GM21390 (cell line): Measurements from ENCODE around the gene TWNK.
A peak's percentile ranks its signal among the peaks of the same experiment; 100 is the strongest.

Source experiments
- ATAC-seq: cut with Tn5 transposase; IDR thresholded peaks from one replicate; pipeline ENCODE4 v1.9.1; 2021; ENCODE audit not compliant: unreplicated experiment

Gene TWNK

GRCh38 chr10:101010329-101010728 lies 23.0 kb downstream of the TWNK start:
- no peak for ATAC-seq

- no peak for ATAC-seq
These were observed 24.4 kb downstream of the TWNK start for GRCh38 chr10:101011517-101012423.

DNA sequence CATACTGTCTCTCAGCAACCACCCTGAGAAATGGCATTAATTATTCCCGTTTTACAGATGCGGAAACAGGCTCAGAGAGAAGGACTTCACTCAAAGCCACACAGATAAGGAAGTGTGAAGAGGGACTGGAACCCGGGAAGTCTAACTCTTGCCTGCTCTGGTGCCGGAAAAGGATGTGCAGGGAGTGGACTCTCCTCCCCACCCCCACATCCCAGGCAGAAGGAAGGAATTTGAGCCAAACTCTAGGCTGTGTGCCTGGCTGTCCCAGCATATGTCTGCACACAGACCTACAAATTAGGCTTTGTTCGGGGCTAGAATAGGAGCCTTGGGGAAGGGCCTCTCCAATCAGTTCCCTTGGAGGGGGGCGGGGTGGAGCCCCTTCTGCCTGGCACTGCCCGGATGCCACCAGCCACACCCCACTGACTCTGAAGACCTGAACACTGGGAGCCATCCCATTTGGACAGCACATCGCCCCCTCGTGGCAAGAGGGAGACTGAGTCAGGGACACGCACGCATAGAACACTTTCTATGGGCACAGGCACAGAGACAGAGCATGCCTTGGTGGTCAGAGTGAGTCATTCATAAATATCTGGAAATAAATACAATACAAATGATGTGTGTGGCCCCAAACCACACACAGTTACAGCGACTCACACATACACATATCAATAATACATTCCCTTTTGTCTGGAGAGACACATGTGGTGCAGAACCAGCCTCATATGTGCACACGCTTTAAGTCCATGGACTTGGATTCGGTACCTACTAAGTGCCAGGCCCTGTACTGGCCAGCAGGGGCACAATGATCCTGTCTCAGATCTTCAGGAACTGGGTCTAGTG lies 25.4 kb downstream of the TWNK start:
- ATAC-seq = peak; percentile 89

DNA sequence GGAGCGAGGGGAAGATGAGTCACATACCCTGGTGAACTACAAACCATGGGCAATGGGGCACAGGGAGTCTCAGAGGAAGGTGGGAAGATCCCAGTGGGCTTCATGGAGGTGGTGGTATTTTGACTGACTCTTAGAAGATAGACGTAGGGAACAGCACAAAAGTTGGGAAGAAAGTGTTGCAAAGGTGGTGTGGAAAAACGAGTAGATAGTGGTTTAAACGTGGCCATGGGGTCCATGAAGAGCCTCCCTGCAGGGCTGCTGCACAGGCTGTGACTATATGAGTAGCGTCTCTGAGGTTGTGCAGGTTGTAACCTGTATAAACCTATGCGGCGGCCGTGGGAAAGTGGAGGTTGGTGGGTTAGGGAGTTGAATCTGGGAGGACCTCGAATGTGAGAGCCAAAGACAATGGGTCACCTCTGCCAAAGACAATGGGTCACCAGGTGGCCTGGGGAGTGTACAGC lies 26.1 kb downstream of the TWNK start:
- no peak for ATAC-seq

GRCh38 chr10:101014230-101014884 lies 27.0 kb downstream of the TWNK start:
- no peak for ATAC-seq

DNA sequence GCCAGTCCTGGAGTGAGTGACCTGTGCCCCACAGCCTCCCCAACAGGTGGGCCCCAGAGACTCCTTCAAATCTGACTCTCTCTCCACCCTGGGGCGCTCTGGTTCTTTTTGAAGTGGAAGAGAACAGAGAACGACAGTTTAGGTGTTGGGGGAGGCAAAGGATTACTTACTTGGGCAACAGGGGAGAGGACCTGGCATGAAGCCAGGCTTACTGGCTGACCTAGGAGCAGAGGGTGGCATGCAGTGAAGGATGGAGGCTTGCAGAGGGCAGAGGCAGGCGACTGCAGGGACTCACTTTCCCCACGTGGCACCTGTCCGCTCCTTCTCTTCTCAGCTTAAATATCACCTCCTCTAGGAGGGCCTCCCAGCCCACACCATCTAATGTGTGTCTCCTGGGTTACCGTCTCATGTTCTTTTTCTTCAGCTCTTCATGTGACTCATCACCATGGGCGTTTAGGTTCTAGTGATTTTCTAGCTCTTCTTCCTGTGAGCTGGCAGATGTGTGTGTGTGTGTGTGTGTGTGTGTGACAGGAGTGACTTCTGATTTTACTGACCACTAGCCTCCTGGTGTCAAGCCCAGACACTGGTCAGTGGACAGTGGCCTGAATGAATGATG lies 27.7 kb downstream of the TWNK start:
- no peak for ATAC-seq

GRCh38 chr10:101015582-101015973 lies 28.2 kb downstream of the TWNK start:
- no peak for ATAC-seq

DNA sequence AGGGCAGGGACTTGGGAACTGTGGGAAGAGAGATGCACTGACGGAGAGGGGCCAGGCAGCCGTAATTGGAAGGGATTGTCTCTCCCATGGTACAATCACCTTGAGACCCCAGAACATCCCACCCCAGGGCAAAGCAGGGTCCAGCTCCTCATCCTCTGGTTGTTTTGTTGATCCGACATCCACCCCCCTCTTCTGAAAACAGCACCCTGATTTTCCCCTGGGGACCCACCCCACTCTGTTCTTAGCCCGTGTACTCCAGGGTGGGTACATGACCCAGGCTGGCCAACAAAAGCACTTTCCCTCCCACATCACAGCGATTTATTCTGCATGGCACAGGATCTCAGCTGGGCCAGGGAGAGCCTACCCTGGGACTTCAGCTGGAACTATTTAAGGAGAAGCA lies 29.5 kb downstream of the TWNK start:
- ATAC-seq = no peak

DNA sequence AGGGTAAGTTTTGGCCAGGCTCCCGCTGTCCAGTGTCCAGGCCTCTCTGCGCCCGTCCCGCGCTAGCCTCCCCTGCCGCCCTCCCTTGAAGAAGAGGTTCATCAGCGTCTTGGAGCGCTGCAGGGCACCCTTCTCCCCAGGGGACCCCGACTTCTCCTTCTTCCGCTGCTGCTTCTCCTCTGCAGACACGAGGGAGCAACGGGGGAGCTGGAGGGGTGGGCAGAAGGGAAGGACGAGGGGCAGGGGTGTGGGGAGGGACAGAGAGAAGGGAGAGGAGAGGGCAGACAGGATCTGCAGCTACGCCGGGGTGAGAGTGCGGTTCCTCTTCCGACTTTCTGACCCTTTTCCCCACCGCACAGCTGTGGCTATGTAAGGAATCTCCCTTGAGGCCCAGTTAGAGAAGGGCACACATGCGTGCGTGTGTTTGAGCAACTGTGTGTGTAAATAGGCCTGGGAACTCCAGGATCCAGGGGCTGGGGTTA lies 30.8 kb downstream of the TWNK start:
- no peak for ATAC-seq

DNA sequence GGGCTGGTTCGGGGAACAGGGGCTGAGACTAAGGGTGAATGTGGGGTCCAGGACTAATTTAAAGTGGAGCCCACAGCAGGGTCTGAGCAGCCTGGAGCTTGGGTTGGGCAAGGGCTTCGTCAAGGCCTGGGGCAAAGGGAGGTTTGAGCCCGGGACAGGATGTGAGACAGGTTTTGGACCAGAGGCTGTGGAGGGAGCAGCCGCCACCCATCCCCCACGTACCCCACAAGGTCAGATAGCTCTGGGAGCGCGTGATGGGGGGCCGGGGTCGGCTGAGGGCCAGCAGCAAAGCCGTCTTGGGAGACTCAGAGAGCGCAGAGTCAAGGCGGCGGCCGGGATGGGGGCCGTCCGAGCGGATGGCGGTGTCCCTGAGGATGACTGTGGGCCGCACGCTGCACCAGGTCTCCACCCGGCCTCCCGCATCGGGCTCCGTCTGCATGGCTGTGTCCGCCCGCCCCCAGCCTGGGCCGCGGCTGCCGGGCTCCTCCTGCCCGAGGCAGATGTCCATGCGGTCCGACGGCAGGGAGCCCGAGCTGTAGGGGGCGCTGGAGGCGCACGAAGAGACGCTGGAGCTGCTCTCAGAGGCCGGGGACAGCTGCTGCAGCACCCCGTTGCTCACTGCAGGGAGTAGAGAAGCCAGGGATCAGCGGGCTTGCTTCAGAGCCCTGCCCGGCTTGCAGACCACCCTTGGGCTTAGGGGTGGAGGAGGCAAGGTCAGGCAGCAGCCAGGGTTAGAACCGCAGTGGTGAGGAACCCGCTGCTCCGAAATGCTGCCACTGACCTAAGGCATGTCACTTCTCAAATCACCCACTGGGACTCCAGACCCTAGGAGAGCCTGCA lies 31.5 kb downstream of the TWNK start:
- ATAC-seq = no peak

DNA sequence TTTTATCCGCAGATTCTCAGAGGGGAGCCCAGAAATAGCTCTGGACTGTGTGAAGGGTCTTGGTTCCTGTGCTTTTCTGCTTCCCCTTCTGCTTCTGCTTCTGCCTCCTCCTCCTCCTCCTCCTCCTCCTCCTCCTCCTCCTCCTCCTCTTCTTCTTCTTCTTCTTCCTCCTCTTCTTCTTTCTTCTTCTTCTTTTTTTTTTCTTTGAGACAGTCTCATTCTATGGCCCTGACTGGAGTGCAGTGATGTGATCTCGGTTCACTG lies 32.0 kb downstream of the TWNK start:
- no peak for ATAC-seq

DNA sequence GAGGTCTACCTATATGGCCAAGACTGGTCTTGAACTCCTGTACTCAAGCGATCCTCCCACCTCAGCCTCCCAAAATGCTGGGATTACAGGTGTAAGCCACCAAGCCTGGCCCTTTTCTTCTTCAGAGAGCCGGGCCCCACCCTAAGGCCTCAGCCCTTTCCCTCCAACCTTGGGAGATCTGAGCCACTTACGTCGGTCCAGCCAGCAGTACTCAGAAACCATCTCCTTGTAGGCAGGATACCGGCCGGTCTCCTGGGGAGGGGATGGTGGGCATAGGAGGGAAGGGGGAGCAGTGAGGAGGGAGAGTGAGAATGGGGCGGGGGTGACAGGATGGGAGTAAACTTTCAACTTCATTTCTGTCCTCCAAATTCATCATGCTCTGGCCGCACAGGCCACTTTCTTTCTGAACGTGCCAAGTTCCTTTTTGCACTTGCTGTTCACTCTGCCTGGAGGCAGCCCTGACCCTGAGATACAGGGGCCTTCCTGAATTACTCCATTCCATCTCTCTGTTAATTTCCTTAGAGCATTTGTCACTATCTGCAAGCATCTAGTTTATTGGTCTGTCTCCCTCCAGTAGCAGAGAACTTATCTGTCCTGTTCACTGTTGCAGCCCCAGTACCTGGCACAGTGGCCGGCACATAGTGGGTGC lies 33.2 kb downstream of the TWNK start:
- ATAC-seq = no peak

DNA sequence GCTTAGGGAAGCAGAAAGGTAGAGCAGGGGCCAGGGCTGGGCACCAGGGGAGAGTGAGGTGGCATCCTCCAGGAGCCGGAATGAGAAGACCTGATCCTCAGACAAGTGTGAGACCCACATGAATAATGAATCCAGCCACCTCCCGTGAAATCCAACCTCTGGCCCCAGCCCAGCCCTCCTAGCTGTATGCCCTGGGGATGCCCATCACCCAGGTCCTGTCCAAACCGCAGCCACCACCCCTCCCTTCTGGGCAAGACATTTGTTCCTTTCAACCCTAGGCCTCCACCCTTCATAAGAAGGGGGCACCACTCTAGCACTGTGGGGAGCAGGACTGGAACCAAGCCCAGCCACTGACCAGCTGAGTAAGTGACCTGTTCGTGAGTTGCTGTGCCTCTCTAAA lies 33.9 kb downstream of the TWNK start:
- ATAC-seq = no peak

DNA sequence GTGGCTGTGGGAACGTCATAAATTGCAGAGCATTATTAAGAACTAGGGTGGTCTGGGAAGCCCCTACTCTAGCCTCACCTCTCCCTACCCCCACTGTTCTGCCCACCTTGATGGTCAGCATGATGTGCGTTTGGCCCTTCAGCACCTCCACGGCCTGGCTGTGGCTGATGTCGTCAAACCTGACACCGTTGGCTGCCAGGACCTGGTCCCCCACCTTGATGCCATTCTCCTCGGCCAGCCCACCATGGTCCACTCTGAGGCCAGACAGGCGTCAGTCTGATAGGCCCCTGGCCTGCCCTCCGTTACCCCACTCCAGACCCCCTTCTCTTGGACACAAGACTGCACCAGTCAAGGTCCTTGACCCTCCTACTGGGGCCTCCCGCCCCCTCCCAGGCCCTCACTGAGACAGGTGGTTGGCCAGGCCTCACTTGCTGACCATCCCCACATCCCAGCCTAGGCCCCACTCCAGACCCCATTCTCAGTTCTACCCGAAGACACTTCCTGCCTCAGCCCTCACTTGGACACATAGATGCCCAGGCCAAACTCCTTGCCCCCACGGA lies 34.4 kb downstream of the TWNK start:
- ATAC-seq = no peak

GRCh38 chr10:101022967-101023705 lies 35.8 kb downstream of the TWNK start:
- no peak for ATAC-seq

- no peak for ATAC-seq
These were observed 39.9 kb downstream of the TWNK start for GRCh38 chr10:101027106-101027720.

DNA sequence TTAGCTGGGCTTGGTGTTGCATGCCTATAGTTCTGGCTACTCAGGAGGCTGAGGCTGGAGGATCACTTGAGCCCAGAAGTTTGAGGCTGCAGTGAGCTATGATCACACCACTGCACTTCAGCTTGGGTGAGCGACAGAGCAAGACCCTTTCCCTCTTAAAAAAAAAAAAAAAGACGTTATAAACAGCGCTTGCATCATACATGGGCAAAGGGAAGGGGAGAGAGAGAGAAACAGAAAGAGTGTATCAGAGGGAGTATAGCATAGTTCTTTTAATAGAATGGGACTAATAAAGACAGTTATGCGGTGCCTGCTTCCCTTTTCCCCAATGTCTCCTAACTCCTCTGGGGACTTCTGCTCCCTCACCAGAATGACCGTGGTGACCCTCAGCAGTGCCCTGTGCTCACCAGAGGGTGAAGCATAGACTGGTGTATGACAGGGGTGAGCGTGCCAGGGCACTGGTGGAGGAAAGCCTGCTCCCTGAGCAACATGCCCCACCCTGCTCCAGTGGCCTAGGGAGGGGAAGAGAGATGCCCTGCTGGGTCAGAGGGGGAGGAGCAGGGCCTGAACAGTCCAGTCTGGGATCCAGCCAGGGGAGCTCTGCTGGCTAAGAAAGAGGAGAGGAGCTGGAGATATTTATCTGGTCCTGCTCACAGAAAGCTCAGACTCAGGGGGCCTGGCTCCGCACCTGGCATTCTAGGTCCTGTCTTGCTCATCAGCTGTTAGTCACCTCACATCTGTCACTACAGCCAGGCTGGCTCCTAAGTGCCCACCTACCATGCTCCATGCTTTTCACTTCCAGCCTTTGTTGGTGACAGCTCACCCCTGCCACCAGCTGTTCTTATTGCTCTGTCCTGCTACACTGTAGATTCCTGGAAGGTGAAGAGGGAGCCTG lies 41.3 kb downstream of the TWNK start:
- ATAC-seq = no peak
